Ascending aorta (tissue), 2 donors: ENCODE data around the gene TMEM187. TPM values are rescaled to one million over a fixed set of nuclear protein-coding genes. Genes with fewer than 3 reads are reported as not detected.
A peak's percentile ranks its signal among the peaks of the same experiment; 100 is the strongest.

ENCODE experiments used
- DNase-seq, 2 donors: peaks; one replicate each; pipeline ENCODE4 v3.0.0-alpha.2; 2019; ENCODE audit warnings: low spot score in 2 of 2
- H3K27ac ChIP-seq, 2 donors: fragments of 200-600 bp; sonication (generic); one replicate each; pipeline ENCODE4 v1.5.1; 2016 to 2017; ENCODE audit warnings: mild to moderate bottlenecking in 1 of 2
- H3K27me3 ChIP-seq: fragments of 200-600 bp; sonication (generic); one replicate; pipeline ENCODE4 v1.5.1; 2017
- H3K36me3 ChIP-seq, 2 donors: fragments of 200-600 bp; sonication (generic); one replicate each; pipeline ENCODE4 v1.5.1; 2016
- H3K4me1 ChIP-seq, 2 donors: fragments of 200-600 bp; sonication (generic); one replicate each; pipeline ENCODE4 v1.5.1; 2016 to 2017; ENCODE audit warnings: mild to moderate bottlenecking in 1 of 2
- H3K4me3 ChIP-seq, 2 donors: fragments of 200-600 bp; sonication (generic); one replicate each; pipeline ENCODE4 v1.5.1; 2016 to 2017; ENCODE audit warnings: mild to moderate bottlenecking in 1 of 2
- H3K9me3 ChIP-seq, 2 donors: fragments of 200-600 bp; sonication (generic); one replicate each; pipeline ENCODE4 v1.5.1; 2016
- intact Hi-C: fragments of 100-400 bp; cut with DNase I; formaldehyde crosslinking; loops from one replicate; pipeline ENCODE4 v1.15.1; 2023
- total RNA-seq: library from RNA; depleted of rRNA; stranded (reverse); fragments of >200 nt; gene quantifications from one replicate; pipeline ENCODE4 v1.1.0, GENCODE V29; 2016
- TF ChIP-seq, protein P1 (sequence below), 3 experiments: fragments of 200-600 bp in 2 of 3; fragments of 450-650 bp in 1 of 3; sonication (generic) in 2 of 3; IDR thresholded peaks; one replicate each; pipeline ENCODE4 v1.5.1; 2016 to 2019; ENCODE audit warnings: antibody characterized with exemption in 3 of 3, mild to moderate bottlenecking in 1 of 3, moderate library complexity in 1 of 3

Gene TMEM187
- total RNA-seq, 1 donor from 2014 or later: 4.4 TPM

DNA sequence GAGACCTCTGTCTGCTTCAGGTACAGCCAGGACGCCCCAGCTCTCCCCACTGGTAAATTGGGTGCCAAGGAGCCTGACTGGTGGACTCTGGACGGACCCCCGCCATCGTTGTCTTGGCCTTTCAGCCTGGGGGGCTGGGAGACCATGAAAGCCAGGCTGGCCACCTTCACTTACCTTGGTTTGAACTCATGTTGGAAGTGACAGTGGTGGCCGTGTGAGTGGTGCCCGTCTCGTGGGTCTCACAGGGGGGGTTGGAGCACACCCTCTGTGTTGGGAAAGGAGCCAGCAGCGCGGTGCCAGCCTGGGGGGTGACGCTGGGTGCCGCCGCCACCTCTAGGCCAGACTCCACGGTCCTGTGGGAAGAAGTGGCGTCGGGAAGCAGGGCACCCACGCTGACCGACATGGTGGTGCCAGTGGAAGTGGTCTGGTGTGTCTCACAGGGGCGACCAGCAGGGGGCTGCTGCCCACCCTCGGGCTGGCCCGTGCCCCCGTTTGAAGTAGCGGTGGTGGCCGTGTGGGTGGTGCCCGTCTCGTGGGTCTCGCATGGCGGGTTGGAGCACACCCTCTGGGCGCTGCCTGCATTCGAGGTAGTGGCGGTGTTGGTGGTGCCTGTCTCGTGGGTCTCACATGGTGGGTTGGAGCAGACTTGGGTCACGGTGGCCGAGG lies 18.5 kb upstream of the TMEM187 start:
- TF ChIP-seq, protein P1, sequence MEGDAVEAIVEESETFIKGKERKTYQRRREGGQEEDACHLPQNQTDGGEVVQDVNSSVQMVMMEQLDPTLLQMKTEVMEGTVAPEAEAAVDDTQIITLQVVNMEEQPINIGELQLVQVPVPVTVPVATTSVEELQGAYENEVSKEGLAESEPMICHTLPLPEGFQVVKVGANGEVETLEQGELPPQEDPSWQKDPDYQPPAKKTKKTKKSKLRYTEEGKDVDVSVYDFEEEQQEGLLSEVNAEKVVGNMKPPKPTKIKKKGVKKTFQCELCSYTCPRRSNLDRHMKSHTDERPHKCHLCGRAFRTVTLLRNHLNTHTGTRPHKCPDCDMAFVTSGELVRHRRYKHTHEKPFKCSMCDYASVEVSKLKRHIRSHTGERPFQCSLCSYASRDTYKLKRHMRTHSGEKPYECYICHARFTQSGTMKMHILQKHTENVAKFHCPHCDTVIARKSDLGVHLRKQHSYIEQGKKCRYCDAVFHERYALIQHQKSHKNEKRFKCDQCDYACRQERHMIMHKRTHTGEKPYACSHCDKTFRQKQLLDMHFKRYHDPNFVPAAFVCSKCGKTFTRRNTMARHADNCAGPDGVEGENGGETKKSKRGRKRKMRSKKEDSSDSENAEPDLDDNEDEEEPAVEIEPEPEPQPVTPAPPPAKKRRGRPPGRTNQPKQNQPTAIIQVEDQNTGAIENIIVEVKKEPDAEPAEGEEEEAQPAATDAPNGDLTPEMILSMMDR (IDR thresholded peaks at IDR 0.05): no peak

DNA sequence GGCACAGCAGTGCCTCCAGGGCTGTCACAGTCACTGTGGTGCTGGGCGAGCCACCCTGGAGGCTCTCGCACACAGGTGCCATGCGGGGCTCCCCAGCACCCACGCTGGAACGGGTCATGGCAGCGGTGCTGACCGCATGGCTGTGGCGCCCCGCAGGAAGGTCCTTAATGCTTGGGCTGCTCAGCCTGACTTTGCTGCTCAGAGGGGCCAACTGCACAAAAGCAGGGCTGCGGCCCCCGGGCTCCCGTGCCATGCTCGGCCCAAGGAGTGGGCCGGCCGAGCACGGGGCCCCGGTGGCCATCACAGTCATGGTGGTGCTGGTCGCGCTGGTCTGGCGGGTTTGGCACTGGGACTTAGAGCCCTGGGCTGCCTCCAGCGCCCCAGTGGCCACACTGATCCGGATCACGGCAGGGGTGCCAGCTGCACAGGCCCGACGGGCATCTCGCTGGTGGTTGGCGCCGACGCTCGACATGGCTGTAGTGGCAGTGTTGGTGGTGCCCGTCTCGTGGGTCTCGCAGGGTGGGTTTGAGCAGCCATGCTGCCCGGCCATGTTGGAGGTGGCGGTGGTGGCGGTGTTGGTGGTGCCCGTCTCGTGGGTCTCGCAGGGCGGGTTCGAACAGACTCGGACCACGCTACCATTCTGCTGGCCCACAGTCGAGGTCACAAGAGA lies 17.9 kb upstream of the TMEM187 start:
- peak overlapping the region in 1 of 2 donors; percentile 27 for H3K4me3 ChIP-seq
- peaks cover 74 to 88% of the 10 kb centered on the region in 2 donors for H3K36me3 ChIP-seq
- intact Hi-C loops: loop anchor here (5.0 to 10.0 kb wide), 2 partner anchors 440 to 997 kb away; partner anchors contain the start of gene ATP2B3
- no peak overlapping the region for H3K27ac ChIP-seq
- DNase-seq: no peak
- TF ChIP-seq, protein P1 (IDR thresholded peaks at IDR 0.05): no peak
- H3K9me3 ChIP-seq: no peaks in the 10 kb centered on the region
- peaks cover 4 to 16% of the 10 kb centered on the region in 2 donors for H3K4me1 ChIP-seq
- H3K27me3 ChIP-seq: no peaks in the 10 kb centered on the region

More for the DNA sequence above, 18.5 kb upstream of the TMEM187 start:
- H3K27me3 ChIP-seq: no peaks in the 10 kb centered on the region
- peak overlapping the region in 1 of 2 donors; percentile 27 for H3K4me3 ChIP-seq
- intact Hi-C loops: loop anchor here (1.0 to 10.0 kb wide), 5 partner anchors 25 to 997 kb away; partner anchors contain the start of genes ATP2B3 and PLXNB3
- peaks cover 4 to 16% of the 10 kb centered on the region in 2 donors for H3K4me1 ChIP-seq
- peaks cover 74 to 86% of the 10 kb centered on the region in 2 donors for H3K36me3 ChIP-seq
- H3K9me3 ChIP-seq: no peaks in the 10 kb centered on the region
- no peak for DNase-seq
- peak overlapping the region; percentile 69 to 78 for H3K27ac ChIP-seq

DNA sequence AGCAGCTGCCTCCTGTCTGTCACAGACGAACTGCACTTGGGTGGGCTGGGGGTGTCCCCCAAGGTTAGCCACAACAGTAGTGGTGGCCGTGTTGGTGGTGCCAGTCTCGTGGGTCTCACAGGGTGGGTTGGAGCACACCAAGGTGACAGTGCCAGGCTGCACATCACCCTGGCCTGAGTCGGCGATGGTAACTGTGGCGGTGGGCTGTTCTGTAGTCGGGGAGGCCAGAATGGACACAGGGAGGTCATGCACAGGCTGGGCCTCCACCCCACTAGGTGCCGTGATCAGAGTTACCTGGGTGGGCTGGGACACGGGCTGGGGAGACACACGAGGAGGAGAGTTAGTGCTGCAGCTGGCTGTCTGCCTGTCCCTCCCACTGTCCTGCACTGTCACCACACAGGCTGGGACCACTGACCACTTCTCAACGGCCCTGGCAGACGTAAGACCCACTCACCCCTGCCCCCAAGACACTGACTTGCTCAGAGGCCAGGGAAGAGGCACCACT lies 17.3 kb upstream of the TMEM187 start:
- peaks cover 4 to 16% of the 10 kb centered on the region in 2 donors for H3K4me1 ChIP-seq
- TF ChIP-seq, protein P1 (IDR thresholded peaks at IDR 0.05): no peak
- no peak overlapping the region for H3K27ac ChIP-seq
- H3K9me3 ChIP-seq: no peaks in the 10 kb centered on the region
- no peak for DNase-seq
- H3K4me3 ChIP-seq: no peak overlapping the region
- intact Hi-C loops: loop anchor here (10.0 kb wide), 1 partner anchor 440 kb away; the partner anchor contains the start of gene ATP2B3
- no peaks in the 10 kb centered on the region for H3K27me3 ChIP-seq
- H3K36me3 ChIP-seq: peaks cover 74 to 88% of the 10 kb centered on the region in 2 donors

DNA sequence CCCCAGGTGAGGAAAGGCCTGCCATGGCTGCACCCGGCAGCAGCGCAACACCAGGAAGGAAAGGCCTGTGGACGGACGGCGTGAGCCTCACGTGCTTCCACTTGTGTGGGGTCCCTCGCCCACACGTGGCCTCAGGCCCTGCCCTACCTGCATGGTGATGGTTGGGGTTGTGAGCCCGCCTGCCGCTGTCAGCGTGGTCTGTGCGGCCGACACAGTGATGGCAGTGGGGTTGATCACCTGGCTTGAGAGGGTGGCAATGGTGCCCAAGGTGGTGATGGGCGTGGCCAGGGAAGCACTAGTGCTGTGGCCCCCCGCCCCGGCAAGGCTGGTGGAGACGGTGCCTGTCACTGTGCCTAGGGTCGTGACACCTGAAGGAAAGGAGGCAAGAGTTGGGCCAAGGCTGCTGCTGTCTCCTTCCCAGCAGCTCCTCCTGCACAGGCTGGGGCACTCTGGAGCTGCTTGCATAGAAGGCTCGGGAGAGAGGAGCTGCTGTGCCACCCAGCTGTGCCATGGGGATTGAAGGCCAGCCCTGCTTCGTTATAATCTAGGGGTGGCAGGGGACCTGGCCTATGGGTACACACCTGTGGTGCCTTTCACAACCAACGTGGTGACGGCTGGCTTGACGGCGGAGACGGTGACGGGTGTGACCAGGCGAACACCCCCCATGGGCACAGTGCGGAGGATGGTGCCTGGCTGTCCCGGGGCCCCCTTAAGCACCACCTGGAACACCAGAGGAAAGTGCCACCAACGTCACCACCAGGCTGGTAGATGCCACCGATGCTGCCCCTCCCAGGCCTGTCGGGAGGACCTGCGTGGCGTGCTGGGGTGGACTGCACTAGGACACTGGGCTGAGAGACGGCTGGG lies 16.3 kb upstream of the TMEM187 start:
- Histone ChIP-seq H3K4me3 (no peak overlapping the region), H3K36me3 (peaks cover 72 to 88% of the 10 kb centered on the region in 2 donors), H3K4me1 (peaks cover 4 to 16% of the 10 kb centered on the region in 2 donors), H3K27me3 (no peaks in the 10 kb centered on the region), H3K9me3 (no peaks in the 10 kb centered on the region), H3K27ac (no peak overlapping the region)
- TF ChIP-seq, protein P1 (IDR thresholded peaks at IDR 0.05): no peak
- DNase-seq: no peak
- intact Hi-C loops: loop anchor here (10.0 kb wide), 1 partner anchor 441 kb away; the partner anchor contains the start of gene ATP2B3

DNA sequence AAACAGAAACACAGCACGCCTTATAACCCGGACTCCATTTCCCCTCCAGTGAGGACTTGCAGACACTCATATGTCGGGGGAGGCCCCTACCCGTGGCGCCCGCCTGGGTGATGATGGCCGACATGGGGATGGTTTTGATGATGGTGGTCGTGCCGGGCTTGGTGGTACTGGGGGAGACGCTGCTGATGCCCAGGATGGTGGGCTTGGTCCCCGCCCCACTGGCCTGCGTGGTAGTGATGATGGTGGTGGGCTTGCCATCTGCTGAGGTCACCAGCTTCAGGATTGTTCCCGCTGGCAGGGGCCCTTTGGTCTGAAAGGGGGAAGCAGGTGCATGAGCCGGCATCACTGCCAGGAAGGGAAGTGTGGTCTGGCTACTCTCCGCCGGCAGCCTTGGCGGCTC lies 15.3 kb upstream of the TMEM187 start:
- TF ChIP-seq, protein P1 (IDR thresholded peaks at IDR 0.05): no peak
- no peaks in the 10 kb centered on the region for H3K27me3 ChIP-seq
- H3K4me1 ChIP-seq: peaks cover 4 to 13% of the 10 kb centered on the region in 2 donors
- H3K9me3 ChIP-seq: no peaks in the 10 kb centered on the region
- H3K36me3 ChIP-seq: peaks cover 74 to 88% of the 10 kb centered on the region in 2 donors
- H3K27ac ChIP-seq: peak overlapping the region in 1 of 2 donors; percentile 5
- no peak overlapping the region for H3K4me3 ChIP-seq
- DNase-seq: no peak
- intact Hi-C loops: loop anchor here (10.0 kb wide), 1 partner anchor 442 kb away; the partner anchor contains the start of gene ATP2B3
